OCI-LY7 (cell line): ENCODE measurements around the gene RELB.

ENCODE experiments used
- EZH2phosphoT487 ChIP-seq: fragments of 200-600 bp; sonication (generic); IDR thresholded peaks from 2 replicates; pipeline ENCODE4 v1.6.1; 2018; ENCODE audit warnings: low read depth, borderline replicate concordance, mild to moderate bottlenecking, mixed run types, antibody characterized with exemption, low read length, moderate library complexity, mixed read lengths
- TF ChIP-seq, protein P1 (sequence below): fragments of 200-600 bp; sonication (generic); conservative IDR thresholded peaks from 2 replicates; pipeline ENCODE4 v1.5.1; 2014; ENCODE audit warnings: mild to moderate bottlenecking, antibody characterized with exemption, low read length, moderate library complexity, mixed read lengths

DNA sequence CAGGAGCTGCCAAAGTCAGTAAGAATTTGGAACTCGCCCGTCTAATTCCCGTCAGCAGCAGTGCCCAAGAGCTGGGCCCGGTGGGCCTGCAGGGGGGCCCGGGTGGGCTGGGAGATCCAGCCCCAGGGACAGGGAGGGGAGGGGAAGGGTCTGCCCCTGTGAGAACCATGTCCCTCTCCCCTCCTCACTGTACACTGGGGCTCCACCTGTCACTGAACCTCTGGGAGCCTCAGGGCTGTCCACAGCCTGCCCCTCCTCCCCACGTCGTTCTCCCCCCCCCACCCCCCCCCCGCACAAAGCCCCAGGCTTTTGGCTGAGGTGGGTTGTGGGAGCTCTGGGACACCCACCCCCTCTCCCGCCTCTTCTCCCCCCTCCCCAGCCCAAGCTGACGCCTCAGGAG, 66.8 kb downstream of the RELB start:
- TF ChIP-seq, protein P1, sequence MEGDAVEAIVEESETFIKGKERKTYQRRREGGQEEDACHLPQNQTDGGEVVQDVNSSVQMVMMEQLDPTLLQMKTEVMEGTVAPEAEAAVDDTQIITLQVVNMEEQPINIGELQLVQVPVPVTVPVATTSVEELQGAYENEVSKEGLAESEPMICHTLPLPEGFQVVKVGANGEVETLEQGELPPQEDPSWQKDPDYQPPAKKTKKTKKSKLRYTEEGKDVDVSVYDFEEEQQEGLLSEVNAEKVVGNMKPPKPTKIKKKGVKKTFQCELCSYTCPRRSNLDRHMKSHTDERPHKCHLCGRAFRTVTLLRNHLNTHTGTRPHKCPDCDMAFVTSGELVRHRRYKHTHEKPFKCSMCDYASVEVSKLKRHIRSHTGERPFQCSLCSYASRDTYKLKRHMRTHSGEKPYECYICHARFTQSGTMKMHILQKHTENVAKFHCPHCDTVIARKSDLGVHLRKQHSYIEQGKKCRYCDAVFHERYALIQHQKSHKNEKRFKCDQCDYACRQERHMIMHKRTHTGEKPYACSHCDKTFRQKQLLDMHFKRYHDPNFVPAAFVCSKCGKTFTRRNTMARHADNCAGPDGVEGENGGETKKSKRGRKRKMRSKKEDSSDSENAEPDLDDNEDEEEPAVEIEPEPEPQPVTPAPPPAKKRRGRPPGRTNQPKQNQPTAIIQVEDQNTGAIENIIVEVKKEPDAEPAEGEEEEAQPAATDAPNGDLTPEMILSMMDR = no peak
- no peak for TF ChIP-seq EZH2phosphoT487
